Right cardiac atrium (tissue), 5 donors: ENCODE measurements around the gene UNC45B. TPM values are rescaled to one million over a fixed set of nuclear protein-coding genes. Genes with fewer than 3 reads are reported as not detected.

Experiments used
- polyA plus RNA-seq: library from polyadenylated mRNA; stranded (reverse); fragments of 200-250 nt; gene quantifications from one replicate; pipeline ENCODE4 v1.2.3, GENCODE V29; 2013
- total RNA-seq, 4 donors: library from RNA; stranded (reverse); fragmentation: NEBNext Ultra II Directional; extraction: Animal tissue kit (Norgen Biotek cat#: 25700); gene quantifications; one replicate each; pipeline ENCODE4 v1.2.1, GENCODE V29; 2021
- donor health status: healthy with polysubstance abuse.
- donor health status: DM: no; HTN: yes; CAD: no.
- donor health status: DM: no; HTN: no; CAD: no.
- donor health status: DM: no; HTN: yes; CAD: no; lungs with severe emphysema.
- donor health status: DM: yes; HTN: yes; CAD: no.

The UNC45B gene
- total and polyA plus RNA-seq, 5 donors: 62.2 to 193 (median 170) TPM

Other genes with a start within 250 kb of the UNC45B start
- gene CCT6B, start 186.4 kb upstream of the UNC45B start, total RNA-seq: 1 to 10 TPM in 3 of 4 donors, under 1 TPM in 1; 0.97 to 2.8 (median 2.2) TPM
- 1.9 TPM for gene CCT6B, start 186.4 kb upstream of the UNC45B start, polyA plus RNA-seq
- 10 to 100 TPM in 3 of 4 donors, 1 to 10 TPM in 1; 8.3 to 11.2 (median 10.6) TPM for gene ZNF830, start 186.3 kb upstream of the UNC45B start, total RNA-seq
- 6.8 TPM for gene ZNF830, start 186.3 kb upstream of the UNC45B start, polyA plus RNA-seq
- 10 to 100 TPM; 17.5 to 24.1 (median 18.2) TPM for gene LIG3, start 167.3 kb upstream of the UNC45B start, total RNA-seq
- 7.0 TPM for gene LIG3, start 167.3 kb upstream of the UNC45B start, polyA plus RNA-seq
- 10 to 100 TPM; 17.2 to 20.0 (median 18.4) TPM for gene RFFL, start 84.1 kb upstream of the UNC45B start, total RNA-seq
- gene RFFL, start 84.1 kb upstream of the UNC45B start, polyA plus RNA-seq: 5.7 TPM
- gene RAD51D, start 28.0 kb upstream of the UNC45B start, total RNA-seq: 1 to 10 TPM; 5.8 to 7.1 (median 6.4) TPM
- 3.4 TPM for gene RAD51D, start 28.0 kb upstream of the UNC45B start, polyA plus RNA-seq
- gene FNDC8, start 26.2 kb upstream of the UNC45B start, total RNA-seq: not detected
- not detected for gene FNDC8, start 26.2 kb upstream of the UNC45B start, polyA plus RNA-seq
- gene NLE1, start 5.5 kb upstream of the UNC45B start, total RNA-seq: 1 to 10 TPM; 4.1 to 6.6 (median 4.6) TPM
- gene NLE1, start 5.5 kb upstream of the UNC45B start, polyA plus RNA-seq: 2.2 TPM
- not detected for gene SLC35G3, start 46.6 kb downstream of the UNC45B start, total RNA-seq
- gene SLC35G3, start 46.6 kb downstream of the UNC45B start, polyA plus RNA-seq: not detected
- gene SLFN5, start 95.3 kb downstream of the UNC45B start, total RNA-seq: 10 to 100 TPM; 10.3 to 24.0 (median 20.1) TPM
- gene SLFN5, start 95.3 kb downstream of the UNC45B start, polyA plus RNA-seq: 3.9 TPM
- gene SLFN11, start 225.8 kb downstream of the UNC45B start, total RNA-seq: 10 to 100 TPM; 12.0 to 21.5 (median 19.0) TPM
- gene SLFN11, start 225.8 kb downstream of the UNC45B start, polyA plus RNA-seq: 9.2 TPM